Stimulated activated CD4-positive, alpha-beta T cell treated with anti-CD3 and anti-CD28 coated beads, Interleukin-2, amount 100 ng/mL, for 48 hours (primary cell): ENCODE results near the gene STK16.
"Not testable (repeated sequence)": the region's sequence is repeated elsewhere in the genome, so short reads cannot be mapped to it uniquely, and the experiment has no call there.

ENCODE experiments used
- DNase-seq, 2 donors: peaks; one replicate each; pipeline ENCODE4 v3.0.0-alpha.2; 2020

The STK16 gene

GRCh38 chr2:219245148-219245898 lies at the start of gene STK16, which contains the start of gene GLB1L:
Gene STK16, plus strand, starts transcription at chr2:219245479. Its CDS starts 521 bp downstream, at chr2:219246000.
Gene GLB1L, minus strand, starts transcription at chr2:219245444. Its CDS starts 1,871 bp downstream, at chr2:219243573.
- DNase-seq, result peak; percentile 87 to 89

DNA sequence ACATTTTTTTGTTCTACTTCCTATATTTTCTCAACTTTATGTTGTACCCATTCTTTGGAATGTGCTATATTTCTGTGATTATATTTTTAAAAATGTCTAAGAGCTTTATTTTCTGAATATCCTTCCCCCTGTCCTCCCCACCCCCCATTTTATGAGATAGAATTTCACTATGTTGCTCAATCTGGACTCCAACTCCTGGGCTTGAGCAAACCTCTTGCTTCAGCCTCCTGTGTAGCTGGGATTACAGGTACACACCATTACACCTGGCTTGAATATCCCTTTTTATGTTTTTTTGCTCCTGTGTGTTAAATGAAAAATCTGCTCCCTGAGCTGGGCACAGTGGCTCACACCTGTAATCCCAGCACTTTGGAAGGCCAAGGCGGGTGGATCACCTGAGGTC lies 47.9 kb upstream of the STK16 start:
- no peak for DNase-seq

- DNase-seq, result no peak
Measured at GRCh38 chr2:219198974-219199373, 46.3 kb upstream of the STK16 start.

- DNase-seq, result no peak
Measured at GRCh38 chr2:219199470-219200211, 45.6 kb upstream of the STK16 start.

DNA sequence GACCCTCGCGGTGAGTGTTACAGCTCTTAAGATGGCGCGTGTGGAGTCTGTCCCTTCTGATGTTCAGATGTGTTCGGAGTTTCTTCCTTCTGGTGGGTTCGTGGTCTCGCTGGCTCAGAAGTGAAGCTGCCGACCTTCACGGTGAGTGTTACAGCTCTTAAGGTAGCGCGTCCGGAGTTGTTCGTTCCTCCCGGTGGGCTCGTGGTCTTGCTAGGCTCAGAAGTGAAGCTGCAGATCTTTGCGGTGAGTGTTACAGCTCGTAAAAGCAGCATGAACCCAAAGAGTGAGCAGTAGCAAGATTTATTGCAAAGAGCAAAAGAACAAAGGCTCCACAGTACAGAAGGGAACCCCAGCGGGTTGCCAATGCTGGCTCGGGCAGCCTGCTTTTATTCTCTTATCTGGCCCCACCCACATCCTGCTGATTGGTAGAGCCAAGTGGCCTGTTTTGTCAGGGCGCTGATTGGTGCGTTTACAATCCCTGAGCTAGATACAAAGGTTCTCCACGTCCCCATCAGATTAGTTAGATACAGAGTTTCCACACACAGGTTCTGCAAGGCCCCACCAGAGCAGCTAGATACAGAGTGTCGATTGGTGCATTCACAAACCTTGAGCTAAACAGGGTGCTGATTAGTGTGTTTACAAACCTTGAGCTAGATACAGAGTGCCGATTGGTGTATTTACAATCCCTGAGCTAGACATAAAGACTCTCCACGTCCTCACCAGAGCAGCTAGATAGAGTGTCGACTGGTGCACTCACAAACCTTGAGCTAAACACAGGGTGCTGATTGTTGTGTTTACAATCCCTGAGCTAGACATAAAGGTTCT lies 44.6 kb upstream of the STK16 start:
- not testable (repeated sequence) for DNase-seq

DNA sequence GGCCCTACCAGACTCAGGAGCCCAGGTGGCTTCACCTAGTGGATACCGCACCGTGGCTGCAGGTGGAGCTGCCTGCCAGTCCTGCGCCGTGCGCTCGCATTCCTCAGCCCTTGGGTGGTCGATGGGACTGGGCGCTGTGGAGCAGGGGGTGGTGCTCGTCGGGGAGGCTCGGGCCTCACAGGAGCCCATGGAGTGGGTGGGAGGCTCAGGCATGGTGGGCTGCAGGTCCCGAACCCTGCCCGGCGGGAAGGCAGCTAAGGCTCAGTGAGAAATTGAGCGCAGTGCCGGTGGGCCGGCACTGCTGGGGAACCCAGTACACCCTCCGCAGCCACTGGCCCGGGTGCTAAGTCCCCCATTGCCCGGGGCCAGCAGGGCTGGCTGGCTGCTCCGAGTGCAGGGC lies 43.9 kb upstream of the STK16 start:
- not testable (repeated sequence) for DNase-seq

DNA sequence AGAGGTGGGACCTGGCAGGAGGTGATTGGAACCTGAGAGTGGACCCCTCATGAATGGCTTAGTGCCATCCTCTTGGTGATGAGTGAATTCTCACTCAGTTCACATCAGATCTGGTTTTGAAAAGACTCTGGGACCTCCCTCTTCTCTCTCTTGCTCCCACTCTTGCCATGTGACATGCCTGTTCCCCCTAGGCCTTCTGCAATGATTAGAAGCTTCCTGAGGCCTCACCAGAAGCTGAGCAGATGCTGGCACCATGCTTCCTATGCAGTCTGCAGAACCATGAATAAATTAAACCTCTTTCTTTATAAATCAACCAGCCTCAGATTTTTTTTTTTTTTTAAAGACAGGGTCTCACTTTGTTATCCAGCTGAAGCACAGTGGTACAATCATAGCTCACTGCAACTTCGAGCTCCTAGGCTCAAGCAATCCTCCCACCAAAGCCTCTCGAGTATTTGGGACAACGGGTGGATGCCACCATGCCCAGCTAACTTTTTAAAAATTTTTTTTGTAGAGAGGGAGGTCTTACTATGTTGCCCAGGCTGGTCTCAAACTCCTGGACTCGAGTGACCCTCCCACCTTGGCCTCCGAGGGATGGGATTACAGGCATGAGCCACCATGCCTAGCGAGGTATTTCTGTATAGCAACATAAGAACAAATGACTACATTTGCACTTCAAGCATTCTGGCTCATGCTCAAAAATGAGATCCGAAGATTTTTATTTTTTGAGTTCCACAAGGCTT lies 40.7 kb upstream of the STK16 start:
- no peak for DNase-seq

DNA sequence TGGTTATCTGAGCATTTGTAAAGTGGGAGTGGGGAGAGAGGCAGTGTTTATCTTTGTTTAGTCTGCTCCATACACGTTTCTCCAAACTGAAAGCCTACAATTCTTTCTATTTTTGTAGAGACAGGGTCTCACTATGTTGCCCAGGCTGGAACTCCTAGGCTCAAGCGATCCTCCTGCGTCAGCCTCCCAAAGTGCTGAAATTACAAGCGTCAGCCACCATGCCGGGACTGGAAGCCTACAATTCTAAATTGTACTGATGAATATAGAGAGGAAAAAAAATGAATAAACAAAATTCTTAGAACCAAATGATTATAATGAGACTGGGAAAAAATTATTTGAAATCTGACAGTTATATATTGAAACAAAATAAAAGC lies 40.1 kb upstream of the STK16 start:
- no peak for DNase-seq

GRCh38 chr2:219205981-219206327 lies 39.3 kb upstream of the STK16 start:
- DNase-seq, result no peak

DNA sequence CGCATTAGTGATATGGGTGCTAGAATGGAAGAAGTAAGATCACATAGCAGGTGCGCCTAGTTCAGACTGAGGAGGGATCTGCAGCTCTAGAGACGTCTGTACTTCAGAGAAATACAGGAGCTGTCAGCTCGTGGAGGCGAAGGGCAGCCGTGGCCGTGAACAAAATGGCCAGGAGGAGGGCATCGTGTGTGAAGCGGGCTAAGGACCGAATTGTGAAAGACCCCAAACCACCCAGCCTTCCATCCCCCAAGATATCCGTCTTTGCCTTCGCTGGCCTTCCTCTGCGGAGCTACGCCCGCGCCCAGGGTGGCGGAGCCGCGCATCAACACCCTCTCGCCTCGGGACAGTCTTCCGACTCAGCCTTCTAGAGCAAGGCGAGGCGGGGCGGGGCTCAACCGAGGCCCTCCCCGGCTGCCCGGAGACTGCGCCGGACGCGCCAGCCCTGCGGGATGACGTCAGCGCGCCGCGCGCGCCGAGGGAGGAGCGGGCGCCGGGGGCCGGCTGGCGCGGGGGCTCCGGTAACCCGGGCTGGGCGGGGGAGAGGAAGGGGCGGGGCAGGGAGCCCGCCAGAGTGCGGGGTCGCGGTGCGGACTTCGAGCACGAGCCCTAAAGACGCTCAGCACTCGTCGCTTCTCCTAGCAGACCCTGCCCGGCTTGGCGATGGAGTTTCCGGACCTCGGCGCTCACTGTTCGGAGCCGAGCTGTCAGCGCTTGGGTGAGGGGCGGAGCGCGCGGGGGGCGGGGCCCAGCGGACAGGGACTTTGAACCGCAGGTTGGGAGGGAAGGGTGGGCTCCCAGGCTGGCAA lies 38.7 kb upstream of the STK16 start, which contains the start of gene ZFAND2B:
Gene ZFAND2B (plus strand): TSS at position 455 of the 806 bp plus-strand sequence. CDS start 206 bp downstream, at position 661.
- DNase-seq, result peak; percentile 92 to 95

DNA sequence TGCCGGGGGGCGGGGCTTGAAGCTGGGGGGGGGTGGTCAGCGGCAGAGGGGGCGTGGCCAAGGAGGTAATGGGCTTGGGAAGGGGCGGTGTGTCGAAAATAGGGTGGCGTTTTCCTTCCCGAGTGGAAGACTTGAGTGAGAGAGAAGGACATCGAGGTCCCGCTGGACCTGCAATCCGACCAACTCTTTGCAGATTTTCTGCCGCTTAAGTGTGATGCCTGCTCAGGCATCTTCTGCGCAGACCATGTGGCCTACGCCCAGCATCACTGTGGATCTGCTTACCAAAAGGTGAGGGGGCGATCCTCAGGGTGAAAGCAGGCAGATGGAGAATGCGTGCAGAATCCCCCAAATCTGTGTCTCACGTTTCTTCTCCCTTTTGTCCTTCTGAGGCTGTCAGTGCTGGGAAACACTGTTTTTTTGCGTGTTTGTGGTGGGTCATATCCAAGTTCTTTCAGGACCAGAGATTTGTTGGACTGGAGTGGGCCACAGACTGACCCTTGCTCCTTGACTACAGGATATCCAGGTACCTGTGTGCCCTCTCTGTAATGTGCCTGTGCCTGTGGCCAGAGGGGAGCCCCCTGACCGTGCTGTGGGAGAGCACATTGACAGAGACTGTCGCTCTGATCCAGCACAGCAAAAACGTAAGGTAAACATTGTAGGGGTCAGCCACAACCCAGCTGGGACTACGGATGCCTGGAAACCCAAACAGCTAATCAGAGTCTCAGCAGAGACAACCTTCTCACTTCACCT lies 38.0 kb upstream of the STK16 start:
- no peak for DNase-seq

DNA sequence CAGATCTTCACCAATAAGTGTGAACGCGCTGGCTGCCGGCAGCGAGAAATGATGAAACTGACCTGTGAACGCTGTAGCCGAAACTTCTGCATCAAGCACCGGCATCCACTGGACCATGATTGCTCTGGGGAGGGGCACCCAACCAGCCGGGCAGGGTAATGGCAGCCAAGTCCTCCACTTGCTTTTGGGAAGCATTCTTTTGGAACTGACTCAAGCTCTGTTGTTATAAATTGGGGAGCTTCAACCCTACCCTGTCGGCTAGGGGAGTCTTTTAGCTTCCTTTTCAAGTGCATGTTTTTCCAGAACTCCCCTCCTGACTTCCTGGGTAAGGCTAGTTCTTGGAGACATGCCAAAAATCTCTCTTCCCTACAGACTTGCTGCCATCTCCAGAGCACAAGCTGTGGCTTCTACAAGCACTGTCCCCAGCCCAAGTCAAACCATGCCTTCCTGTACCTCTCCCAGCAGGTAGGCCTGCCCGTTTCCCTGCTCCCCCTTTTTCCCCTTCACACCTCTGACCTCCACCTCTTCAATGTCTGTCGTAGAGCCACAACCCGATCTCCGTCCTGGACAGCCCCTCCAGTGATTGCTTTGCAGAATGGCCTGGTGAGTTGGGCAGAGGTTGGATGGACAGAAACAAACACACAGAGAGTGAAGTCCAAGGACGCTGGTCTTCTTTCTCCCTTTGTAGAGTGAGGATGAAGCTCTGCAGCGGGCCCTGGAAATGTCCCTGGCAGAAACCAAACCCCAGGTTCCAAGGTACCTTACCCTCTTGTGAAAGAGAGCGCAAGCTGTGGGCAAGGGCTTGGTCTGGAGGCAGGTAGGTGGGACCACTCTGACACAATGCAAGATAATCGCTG lies 37.2 kb upstream of the STK16 start:
- no peak for DNase-seq

GRCh38 chr2:219209236-219210195 lies 35.8 kb upstream of the STK16 start:
- DNase-seq, result no peak

DNA sequence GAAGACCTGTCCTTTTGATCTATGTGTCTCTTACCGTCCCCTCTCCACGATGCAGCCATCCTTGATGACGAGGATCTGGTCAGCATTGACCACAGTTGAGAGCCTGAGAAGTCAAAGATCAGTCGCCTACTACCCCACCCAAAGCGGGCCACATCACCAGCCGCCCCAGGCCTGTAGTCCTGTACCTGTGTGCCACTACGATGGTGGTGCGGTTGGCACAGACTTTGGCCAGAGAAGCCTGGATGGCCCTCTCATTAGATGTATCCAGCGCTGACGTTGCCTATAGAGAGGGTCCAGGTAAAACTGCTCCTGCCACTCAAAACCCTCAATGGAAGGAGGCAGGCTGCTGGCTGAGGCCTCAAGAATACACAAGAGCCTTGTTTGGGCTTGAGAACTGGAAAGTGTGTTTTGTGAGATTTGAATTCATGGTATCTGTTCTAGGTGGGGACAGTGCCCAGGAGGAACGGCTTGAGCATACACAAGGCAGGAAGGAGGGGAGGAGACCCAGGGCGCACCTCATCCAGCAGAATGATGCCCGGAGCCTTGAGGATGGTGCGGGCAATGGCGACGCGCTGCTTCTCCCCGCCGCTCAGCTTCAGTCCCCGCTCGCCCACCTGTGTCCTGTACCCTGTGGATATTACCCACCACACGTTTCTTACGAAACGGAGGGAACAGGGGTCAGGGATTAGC lies 34.9 kb upstream of the STK16 start:
- DNase-seq, result no peak

DNA sequence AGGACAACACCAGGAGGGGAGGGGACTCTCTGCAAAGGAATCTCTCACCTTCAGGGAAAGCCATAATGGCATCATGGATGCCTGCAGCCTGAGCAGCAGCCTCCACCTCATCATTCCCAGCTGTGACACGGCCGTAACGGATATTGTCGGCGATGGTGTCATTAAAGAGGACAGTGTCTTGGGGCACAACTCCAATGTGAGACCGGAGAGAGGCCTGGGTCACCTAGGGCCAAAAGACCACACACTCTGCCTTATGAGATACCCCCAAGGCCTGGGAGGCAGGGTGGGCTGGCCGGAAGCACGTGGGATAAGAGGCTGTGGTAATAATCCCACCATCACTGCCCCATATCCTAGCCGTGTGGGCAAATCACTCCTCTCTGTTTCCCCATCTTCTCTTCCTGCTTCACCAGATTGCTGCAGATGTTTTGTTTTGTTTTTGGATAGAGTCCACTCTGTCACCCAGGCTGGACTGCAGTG lies 34.4 kb upstream of the STK16 start:
- DNase-seq, result no peak

- no peak for DNase-seq
Measured at GRCh38 chr2:219213026-219213415, 32.3 kb upstream of the STK16 start.

DNA sequence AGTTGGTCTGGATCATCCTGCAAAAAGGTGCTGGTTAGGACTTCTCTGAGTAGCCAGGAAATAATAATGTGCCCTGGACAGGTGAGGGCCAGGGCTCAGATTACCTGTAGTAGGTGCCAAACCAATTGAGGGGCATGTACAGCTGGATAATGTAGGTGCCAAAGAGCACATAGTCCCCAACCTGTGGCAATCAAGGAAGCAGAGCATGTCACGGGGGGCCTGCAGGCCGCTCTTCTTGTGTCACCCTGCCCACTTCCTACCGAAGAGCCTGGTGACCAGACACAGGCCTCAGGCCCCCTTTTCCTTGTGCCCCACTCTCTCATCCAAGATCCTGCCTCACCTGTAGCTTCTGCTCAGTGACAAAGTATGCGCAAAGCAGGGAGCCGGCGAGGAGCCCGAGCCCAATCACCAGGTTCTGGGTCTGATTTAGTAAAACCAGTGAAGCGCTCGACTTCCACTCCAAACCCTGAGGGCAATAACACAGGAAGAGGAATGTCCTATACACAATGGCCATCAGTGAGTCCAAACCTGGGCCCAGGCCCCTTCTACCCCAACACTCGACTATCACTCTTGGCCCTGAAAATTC lies 31.7 kb upstream of the STK16 start:
- DNase-seq, result no peak

DNA sequence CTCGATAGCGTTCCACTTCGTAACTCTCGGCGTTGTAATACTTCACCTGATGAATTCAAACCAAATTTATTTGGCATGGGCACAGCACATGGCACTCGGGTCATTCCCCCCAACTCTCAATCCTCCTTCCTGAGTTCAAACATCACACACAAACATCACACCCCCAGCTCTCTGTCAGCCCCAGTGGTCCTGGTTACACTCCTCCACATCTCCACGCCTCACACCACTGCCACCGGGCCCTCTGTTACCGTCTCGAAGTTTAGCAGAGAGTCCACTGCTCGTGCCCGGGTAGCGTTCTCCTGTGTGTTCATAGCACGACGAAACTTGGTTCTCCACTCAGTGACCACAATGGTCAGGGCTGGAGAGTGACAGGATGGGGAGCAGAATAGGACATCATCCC lies 31.1 kb upstream of the STK16 start:
- DNase-seq, result no peak
